GM23338 (cell line): Measurements from ENCODE around the gene TSPAN33. TPM values are rescaled to one million over a fixed set of nuclear protein-coding genes. Genes with fewer than 3 reads are reported as not detected.

ENCODE experiments used
- ATAC-seq: fragments of 200-7000 bp; cut with Tn5 transposase; 3 replicates; pipeline ENCODE4 v1.9.1; 2020
- DNase-seq: peaks from one replicate; pipeline ENCODE4 v3.0.0-alpha.2; 2015; ENCODE audit warnings: low spot score
- H2AFZ ChIP-seq: fragments of 200-600 bp; sonication (generic); 2 replicates; pipeline ENCODE4 v1.8.0; 2016; ENCODE audit warnings: antibody characterized with exemption, mild to moderate bottlenecking, moderate library complexity
- H3F3A ChIP-seq: fragments of 200-600 bp; sonication (generic); replicated peaks from 2 replicates; pipeline ENCODE4 v1.8.0; 2017; ENCODE audit warnings: antibody characterized with exemption, mixed run types, low read depth
- H3K27ac ChIP-seq: fragments of 200-600 bp; sonication (generic); 2 replicates; pipeline ENCODE4 v1.6.1; 2016; ENCODE audit warnings: low read depth
- H3K27me3 ChIP-seq: fragments of 200-600 bp; sonication (generic); 2 replicates; pipeline ENCODE4 v1.8.0; 2016; ENCODE audit warnings: mild to moderate bottlenecking, mixed run types, moderate library complexity; ENCODE audit not compliant: insufficient read depth
- H3K36me3 ChIP-seq: fragments of 200-600 bp; sonication (generic); 2 replicates; pipeline ENCODE4 v1.8.0; 2016; ENCODE audit warnings: mild to moderate bottlenecking; ENCODE audit not compliant: insufficient read depth
- H3K4me1 ChIP-seq: fragments of 200-600 bp; sonication (generic); 2 replicates; pipeline ENCODE4 v1.8.0; 2016; ENCODE audit warnings: mild to moderate bottlenecking, moderate library complexity; ENCODE audit not compliant: insufficient read depth
- H3K4me2 ChIP-seq: fragments of 200-600 bp; sonication (generic); 2 replicates; pipeline ENCODE4 v1.7.1; 2017; ENCODE audit warnings: mixed run types
- H3K4me3 ChIP-seq: fragments of 200-600 bp; sonication (generic); 2 replicates; pipeline ENCODE4 v1.6.1; 2016; ENCODE audit warnings: mixed run types
- H3K79me2 ChIP-seq: fragments of 200-600 bp; sonication (generic); replicated peaks from 2 replicates; pipeline ENCODE4 v1.8.0; 2017; ENCODE audit warnings: mild to moderate bottlenecking; ENCODE audit not compliant: insufficient read depth
- H3K9me2 ChIP-seq: fragments of 200-600 bp; sonication (generic); 2 replicates; pipeline ENCODE4 v1.8.0; 2017; ENCODE audit not compliant: insufficient read depth
- H4K20me1 ChIP-seq: fragments of 200-600 bp; sonication (generic); replicated peaks from 2 replicates; pipeline ENCODE4 v1.8.0; 2017; ENCODE audit warnings: mild to moderate bottlenecking; ENCODE audit not compliant: insufficient read depth
- H3K27ac Mint-ChIP-seq: 2 replicates; pipeline ENCODE4 v1.8.0; 2020; ENCODE audit warnings: inconsistent platforms, mild to moderate bottlenecking, moderate library complexity, mixed read lengths
- H3K27me3 Mint-ChIP-seq: 3 replicates; pipeline ENCODE4 v1.8.0; 2022; ENCODE audit warnings: low read depth, mild to moderate bottlenecking, moderate library complexity, mixed read lengths, inconsistent platforms; ENCODE audit not compliant: insufficient read depth, poor library complexity
- H3K36me3 Mint-ChIP-seq: 3 replicates; pipeline ENCODE4 v1.8.0; 2021; ENCODE audit warnings: low read depth, mild to moderate bottlenecking, inconsistent platforms, moderate library complexity, mixed read lengths
- H3K4me1 Mint-ChIP-seq: 3 replicates; pipeline ENCODE4 v1.8.0; 2020; ENCODE audit warnings: mild to moderate bottlenecking, inconsistent platforms, mixed read lengths
- H3K4me3 Mint-ChIP-seq: 3 replicates; pipeline ENCODE4 v1.8.0; 2021; ENCODE audit warnings: moderate library complexity, mild to moderate bottlenecking, inconsistent platforms, mixed read lengths
- H3K9me3 Mint-ChIP-seq: 3 replicates; pipeline ENCODE4 v1.8.0; 2020; ENCODE audit warnings: moderate library complexity, mild to moderate bottlenecking, inconsistent platforms, mixed read lengths
- ZNF331 ChIP-seq: fragments of 250-450 bp; sonication (Bioruptor Pico); IDR thresholded peaks from 2 replicates; pipeline ENCODE4 v1.5.0; 2020; ENCODE audit warnings: low read depth, mild to moderate bottlenecking, moderate library complexity
- ZNF462 ChIP-seq: fragments of 250-450 bp; sonication (Bioruptor Pico); IDR thresholded peaks from 2 replicates; pipeline ENCODE4 v1.5.0; 2020; ENCODE audit warnings: mild to moderate bottlenecking, moderate library complexity
- polyA plus RNA-seq: library from polyadenylated mRNA; unstranded; fragments of >200 nt; fragmentation: Nextera tagmentation; extraction: Ambion mirVana; gene quantifications from 2 replicates; pipeline ENCODE4 v1.2.1, GENCODE V29; 2016
- total RNA-seq: library from RNA; depleted of rRNA; stranded (reverse); fragments of >200 nt; shearing (Covaris generic); gene quantifications from 2 replicates; pipeline ENCODE4 v1.2.3, GENCODE V29; 2014

The TSPAN33 gene
- total and polyA plus RNA-seq, 2 experiments from 2014 or later: 17.6 to 51.5 TPM

DNA sequence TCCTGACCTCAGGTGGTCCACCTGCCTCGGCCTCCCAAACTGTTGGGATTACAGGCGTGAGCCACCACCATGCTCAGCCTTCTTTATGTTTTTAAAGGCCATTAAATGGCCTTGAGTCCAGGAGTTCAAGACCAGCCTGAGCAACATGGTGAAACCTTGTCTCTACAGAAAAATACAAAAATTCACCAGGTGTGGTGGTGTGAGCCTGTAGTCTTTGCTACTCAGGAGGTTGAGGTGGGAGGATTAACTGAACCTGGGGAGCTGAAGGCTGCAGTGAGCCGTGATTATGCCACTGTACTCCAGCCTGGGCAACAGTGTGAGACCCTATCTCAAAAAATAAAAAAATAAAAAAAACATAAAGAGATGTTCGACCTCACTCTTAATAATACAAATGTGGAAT, 54.9 kb downstream of the TSPAN33 start:
- peaks cover 82% of the 10 kb centered on the region for H3K79me2 ChIP-seq
- H3K36me3 Mint-ChIP-seq: peaks cover 42% of the 10 kb centered on the region
- peaks cover 4% of the 10 kb centered on the region for H3K27me3 Mint-ChIP-seq

More for the DNA sequence above, 54.9 kb downstream of the TSPAN33 start:
- H3K4me1 ChIP-seq: no peaks in the 10 kb centered on the region
- H3K4me3 Mint-ChIP-seq: no peak overlapping the region
- no peak overlapping the region for H3K4me3 ChIP-seq
- no peak overlapping the region for H3K27ac Mint-ChIP-seq
- no peaks in the 10 kb centered on the region for H3F3A ChIP-seq
- H3K27me3 ChIP-seq: no peaks in the 10 kb centered on the region
- ATAC-seq (no peak), DNase-seq (no peak)
- no peak overlapping the region for H3K27ac ChIP-seq
- H4K20me1 ChIP-seq: peaks cover 28% of the 10 kb centered on the region; the same call in 1 of the 2 replicates
- no peaks in the 10 kb centered on the region for H3K4me1 Mint-ChIP-seq
- no peak for TF ChIP-seq ZNF331 (CRISPR knock-in tag)
- no peak for TF ChIP-seq ZNF462 (CRISPR knock-in tag)
- H2AFZ ChIP-seq: no peak overlapping the region
- no peak overlapping the region for H3K4me2 ChIP-seq
- H3K36me3 ChIP-seq: peaks cover 9% of the 10 kb centered on the region
- no peaks in the 10 kb centered on the region; the same call in 2 of the 3 replicates for H3K9me3 Mint-ChIP-seq
- H3K9me2 ChIP-seq: no peaks in the 10 kb centered on the region
